PC-3 (cell line): ENCODE results near the gene AGAP3.

ENCODE experiments used
- EZH2 ChIP-seq: fragments of 300-600 bp; sonication (generic); IDR thresholded peaks from one replicate; pipeline ENCODE4 v1.6.1; 2017; ENCODE audit warnings: antibody characterized with exemption, mild to moderate bottlenecking, low read length; ENCODE audit not compliant: unreplicated experiment
- TF ChIP-seq, protein P1 (sequence below): fragments of 300-600 bp; sonication (generic); conservative IDR thresholded peaks from 2 replicates; pipeline ENCODE4 v1.5.1; 2017; ENCODE audit warnings: antibody characterized with exemption, low read depth, mild to moderate bottlenecking, low read length

DNA sequence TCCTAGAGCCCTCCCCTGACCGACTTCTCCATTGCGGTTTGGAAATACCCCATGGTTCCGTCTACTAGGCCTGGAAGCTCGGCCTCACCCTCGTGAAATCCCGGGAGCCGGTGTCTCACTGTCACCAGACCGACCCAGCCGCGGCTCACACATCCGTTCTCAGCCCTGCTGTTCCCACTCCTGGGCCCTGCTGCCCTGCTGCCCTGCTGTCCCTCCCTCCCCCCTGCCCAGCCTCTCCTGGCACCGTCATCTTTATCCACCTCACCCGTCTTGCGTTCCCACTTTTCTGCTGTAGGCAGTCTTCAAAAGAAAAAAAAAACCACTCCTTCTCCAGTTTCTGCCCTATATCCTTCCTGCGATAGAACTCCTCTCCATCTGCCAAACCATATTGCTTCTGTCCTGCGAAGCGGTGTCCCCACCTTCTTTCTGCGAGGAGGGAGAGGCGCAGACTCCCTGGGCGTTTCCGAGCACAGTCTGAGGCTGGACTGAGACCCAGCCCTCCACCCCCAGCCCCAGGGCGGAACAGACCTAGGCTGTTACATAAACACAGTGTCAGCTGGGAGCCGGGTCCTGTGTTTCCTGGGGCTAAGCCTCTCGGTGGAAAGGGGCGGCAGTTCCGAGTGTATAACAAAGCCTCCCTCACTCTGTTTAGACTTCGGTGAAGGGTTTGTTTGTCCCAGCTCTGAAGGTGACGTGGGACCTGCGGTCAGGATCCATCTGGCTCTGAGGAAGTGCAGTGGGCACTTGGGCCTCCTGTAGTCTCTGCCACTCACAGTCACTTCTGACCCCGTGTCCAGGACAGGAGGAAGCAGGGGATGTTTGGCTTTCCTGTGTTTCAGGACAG, 2.8 kb downstream of the AGAP3 start:
- TF ChIP-seq EZH2: no peak
- TF ChIP-seq, protein P1, sequence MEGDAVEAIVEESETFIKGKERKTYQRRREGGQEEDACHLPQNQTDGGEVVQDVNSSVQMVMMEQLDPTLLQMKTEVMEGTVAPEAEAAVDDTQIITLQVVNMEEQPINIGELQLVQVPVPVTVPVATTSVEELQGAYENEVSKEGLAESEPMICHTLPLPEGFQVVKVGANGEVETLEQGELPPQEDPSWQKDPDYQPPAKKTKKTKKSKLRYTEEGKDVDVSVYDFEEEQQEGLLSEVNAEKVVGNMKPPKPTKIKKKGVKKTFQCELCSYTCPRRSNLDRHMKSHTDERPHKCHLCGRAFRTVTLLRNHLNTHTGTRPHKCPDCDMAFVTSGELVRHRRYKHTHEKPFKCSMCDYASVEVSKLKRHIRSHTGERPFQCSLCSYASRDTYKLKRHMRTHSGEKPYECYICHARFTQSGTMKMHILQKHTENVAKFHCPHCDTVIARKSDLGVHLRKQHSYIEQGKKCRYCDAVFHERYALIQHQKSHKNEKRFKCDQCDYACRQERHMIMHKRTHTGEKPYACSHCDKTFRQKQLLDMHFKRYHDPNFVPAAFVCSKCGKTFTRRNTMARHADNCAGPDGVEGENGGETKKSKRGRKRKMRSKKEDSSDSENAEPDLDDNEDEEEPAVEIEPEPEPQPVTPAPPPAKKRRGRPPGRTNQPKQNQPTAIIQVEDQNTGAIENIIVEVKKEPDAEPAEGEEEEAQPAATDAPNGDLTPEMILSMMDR: no peak
